ENCODE data around the gene CMTM6. TPM values are rescaled to one million over a fixed set of nuclear protein-coding genes. Genes with fewer than 3 reads are reported as not detected.
A peak's percentile ranks its signal among the peaks of the same experiment; 100 is the strongest.
"Not testable (repeated sequence)": the region's sequence is repeated elsewhere in the genome, so short reads cannot be mapped to it uniquely, and the experiment has no call there.

Gene CMTM6
- total RNA-seq, 1 experiment from 2014 or later = 27.2 TPM

DNA sequence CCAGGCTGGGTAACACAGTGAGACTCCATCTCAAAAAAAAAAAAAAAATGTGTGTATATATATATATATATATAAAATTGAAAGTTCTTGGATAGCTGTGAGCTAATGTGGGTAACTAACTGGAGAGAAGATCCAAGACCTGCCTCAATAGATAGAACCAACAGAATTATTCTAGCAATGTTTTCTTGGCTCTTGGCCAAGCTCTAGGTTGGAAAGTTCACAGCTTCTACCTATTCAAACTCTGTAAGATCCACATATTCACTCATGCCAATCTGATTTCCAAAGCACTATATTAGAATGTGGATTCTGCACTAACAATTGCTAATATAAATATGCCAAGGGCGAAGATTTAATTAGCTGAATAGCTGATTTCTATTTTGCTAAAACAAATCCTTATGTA lies 29.8 kb upstream of the CMTM6 start:
- Mint-ChIP-seq H3K9me3 (ENCODE audit: unreplicated experiment) (no peaks in the 10 kb centered on the region), H3K36me3 (ENCODE audit: insufficient read depth, unreplicated experiment) (peaks cover 37% of the 10 kb centered on the region), H3K4me1 (ENCODE audit: insufficient read depth, unreplicated experiment) (peaks cover 6% of the 10 kb centered on the region), H3K27me3 (ENCODE audit: insufficient read depth, unreplicated experiment) (no peaks in the 10 kb centered on the region), H3K4me3 (ENCODE audit: unreplicated experiment) (no peak overlapping the region), H3K27ac (ENCODE audit: low read depth, unreplicated experiment) (no peak overlapping the region)
- BruUV-seq (replicated peaks) = no TSS peak
- ChIA-PET POLR2A (interaction anchor here (0.7 kb wide), 1 partner anchor 770 kb away, joined by 3 read pairs; no protein-coding TSS in a partner anchor), CTCF (interaction anchor here (0.6 to 1.2 kb wide), 4 partner anchors 21 to 781 kb away, joined by 3 to 4 read pairs (median 4); no protein-coding TSS in a partner anchor)
- TF ChIP-seq, protein P1, sequence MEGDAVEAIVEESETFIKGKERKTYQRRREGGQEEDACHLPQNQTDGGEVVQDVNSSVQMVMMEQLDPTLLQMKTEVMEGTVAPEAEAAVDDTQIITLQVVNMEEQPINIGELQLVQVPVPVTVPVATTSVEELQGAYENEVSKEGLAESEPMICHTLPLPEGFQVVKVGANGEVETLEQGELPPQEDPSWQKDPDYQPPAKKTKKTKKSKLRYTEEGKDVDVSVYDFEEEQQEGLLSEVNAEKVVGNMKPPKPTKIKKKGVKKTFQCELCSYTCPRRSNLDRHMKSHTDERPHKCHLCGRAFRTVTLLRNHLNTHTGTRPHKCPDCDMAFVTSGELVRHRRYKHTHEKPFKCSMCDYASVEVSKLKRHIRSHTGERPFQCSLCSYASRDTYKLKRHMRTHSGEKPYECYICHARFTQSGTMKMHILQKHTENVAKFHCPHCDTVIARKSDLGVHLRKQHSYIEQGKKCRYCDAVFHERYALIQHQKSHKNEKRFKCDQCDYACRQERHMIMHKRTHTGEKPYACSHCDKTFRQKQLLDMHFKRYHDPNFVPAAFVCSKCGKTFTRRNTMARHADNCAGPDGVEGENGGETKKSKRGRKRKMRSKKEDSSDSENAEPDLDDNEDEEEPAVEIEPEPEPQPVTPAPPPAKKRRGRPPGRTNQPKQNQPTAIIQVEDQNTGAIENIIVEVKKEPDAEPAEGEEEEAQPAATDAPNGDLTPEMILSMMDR (IDR thresholded peaks at IDR 0.05; ENCODE audit: unreplicated experiment) = no peak
- DNase-seq (ENCODE audit: unreplicated experiment) = no peak
- intact Hi-C loops (cut with micrococcal nuclease) = no loop called here

DNA sequence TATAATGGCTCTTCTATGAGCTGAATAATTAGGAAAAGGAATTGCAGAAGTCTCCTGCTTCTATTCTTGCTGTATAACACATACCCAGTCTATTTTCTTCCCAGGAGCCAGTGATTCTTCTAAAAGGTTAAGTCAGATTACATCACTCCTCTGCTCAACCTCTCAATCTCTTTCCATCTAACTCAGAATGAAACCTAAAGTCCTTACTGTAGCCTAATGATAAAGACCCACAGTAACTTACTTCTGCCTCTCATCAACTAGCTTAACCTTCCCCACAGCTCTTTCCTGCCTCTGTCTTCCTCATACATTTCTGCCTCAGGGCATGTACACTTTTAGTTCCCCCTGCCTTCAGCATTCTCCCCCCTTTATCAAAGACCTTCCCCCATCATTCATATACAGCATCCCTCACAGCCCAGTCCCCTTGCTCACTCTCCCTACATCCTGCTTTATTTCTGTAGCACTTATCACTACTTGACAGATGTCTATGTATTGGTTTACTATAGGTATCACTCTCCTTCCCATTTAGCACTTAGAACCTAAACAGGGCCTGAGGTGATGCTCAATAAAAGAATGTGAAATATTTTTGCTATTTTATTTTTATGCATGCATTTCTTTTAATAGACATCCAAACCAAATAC lies 28.5 kb upstream of the CMTM6 start:
- no peaks in the 10 kb centered on the region for H3K27me3 Mint-ChIP-seq (ENCODE audit: insufficient read depth, unreplicated experiment)
- H3K4me1 Mint-ChIP-seq (ENCODE audit: insufficient read depth, unreplicated experiment) = peaks cover 6% of the 10 kb centered on the region
- peaks cover 38% of the 10 kb centered on the region for H3K36me3 Mint-ChIP-seq (ENCODE audit: insufficient read depth, unreplicated experiment)
- H3K27ac Mint-ChIP-seq (ENCODE audit: low read depth, unreplicated experiment) = peak overlapping the region; percentile 58
- intact Hi-C loops (cut with micrococcal nuclease) = no loop called here
- no peak for DNase-seq (ENCODE audit: unreplicated experiment)
- TF ChIP-seq, protein P1 (IDR thresholded peaks at IDR 0.05; ENCODE audit: unreplicated experiment) = no peak
- BruUV-seq (replicated peaks) = no TSS peak
- ChIA-PET POLR2A (no interaction called here), CTCF (interaction anchor here (1.5 kb wide), 1 partner anchor 8 kb away, joined by 3 read pairs; no protein-coding TSS in a partner anchor)
- H3K9me3 Mint-ChIP-seq (ENCODE audit: unreplicated experiment) = no peaks in the 10 kb centered on the region
- H3K4me3 Mint-ChIP-seq (ENCODE audit: unreplicated experiment) = no peak overlapping the region

DNA sequence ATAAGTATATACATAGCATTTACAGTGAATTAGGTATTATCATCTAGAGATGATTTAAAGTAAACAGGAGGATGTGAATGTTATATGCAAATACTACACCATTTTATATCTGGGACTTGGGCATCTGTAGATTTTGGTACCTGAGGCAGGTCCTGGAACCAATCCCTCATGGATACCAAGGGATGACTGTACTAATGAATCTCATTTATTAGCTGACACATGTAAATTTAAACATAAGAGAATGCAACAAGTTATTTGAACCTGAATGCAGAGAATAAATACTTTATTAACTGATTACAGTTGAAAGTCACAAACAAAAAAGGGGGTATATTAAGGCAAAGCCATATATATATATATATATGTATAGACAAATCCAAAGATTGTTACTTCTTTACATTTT lies 23.1 kb upstream of the CMTM6 start:
- TF ChIP-seq, protein P1 (IDR thresholded peaks at IDR 0.05; ENCODE audit: unreplicated experiment) = no peak
- no peak overlapping the region for H3K27ac Mint-ChIP-seq (ENCODE audit: low read depth, unreplicated experiment)
- H3K36me3 Mint-ChIP-seq (ENCODE audit: insufficient read depth, unreplicated experiment) = peaks cover 52% of the 10 kb centered on the region
- intact Hi-C loops (cut with micrococcal nuclease) = no loop called here
- CTCF ChIA-PET = interaction anchor here (5.2 kb wide), 1 partner anchor 15 kb away, joined by 19 read pairs; no protein-coding TSS in a partner anchor
- no peaks in the 10 kb centered on the region for H3K27me3 Mint-ChIP-seq (ENCODE audit: insufficient read depth, unreplicated experiment)
- no peak overlapping the region for H3K4me3 Mint-ChIP-seq (ENCODE audit: unreplicated experiment)
- no peaks in the 10 kb centered on the region for H3K9me3 Mint-ChIP-seq (ENCODE audit: unreplicated experiment)
- BruUV-seq (replicated peaks) = no TSS peak
- no peaks in the 10 kb centered on the region for H3K4me1 Mint-ChIP-seq (ENCODE audit: insufficient read depth, unreplicated experiment)
- POLR2A ChIA-PET = interaction anchor here (0.6 kb wide), 1 partner anchor 13 kb away, joined by 3 read pairs; no protein-coding TSS in a partner anchor
- no peak for DNase-seq (ENCODE audit: unreplicated experiment)

DNA sequence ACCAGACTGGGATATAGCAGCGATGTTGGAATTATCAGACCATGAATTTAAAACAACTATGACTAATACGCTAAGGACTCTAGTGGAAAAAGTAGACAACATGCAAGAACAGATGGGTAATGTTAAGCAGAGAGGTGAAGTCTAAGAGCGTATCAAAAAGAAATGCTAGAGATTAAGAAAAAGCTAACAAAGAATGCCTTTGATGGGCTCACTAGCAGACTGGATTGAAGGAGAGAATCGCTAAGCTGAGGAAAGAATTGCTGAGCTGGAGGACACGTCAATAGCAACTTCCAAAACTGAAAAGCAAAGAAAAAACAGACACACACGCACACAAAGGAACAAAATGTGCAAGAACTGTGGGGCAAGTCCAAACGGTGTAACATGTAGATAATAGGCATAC lies 20.0 kb upstream of the CMTM6 start:
- no peak overlapping the region for H3K4me3 Mint-ChIP-seq (ENCODE audit: unreplicated experiment)
- no peaks in the 10 kb centered on the region for H3K27me3 Mint-ChIP-seq (ENCODE audit: insufficient read depth, unreplicated experiment)
- H3K4me1 Mint-ChIP-seq (ENCODE audit: insufficient read depth, unreplicated experiment) = no peaks in the 10 kb centered on the region
- intact Hi-C loops (cut with micrococcal nuclease) = no loop called here
- no peak for DNase-seq (ENCODE audit: unreplicated experiment)
- ChIA-PET POLR2A (interaction anchor here (0.7 kb wide), 1 partner anchor 46 kb away, joined by 3 read pairs; no protein-coding TSS in a partner anchor), CTCF (interaction anchor here (0.7 to 5.2 kb wide), 2 partner anchors 12 to 139 kb away, joined by 3 to 19 read pairs; no protein-coding TSS in a partner anchor)
- H3K36me3 Mint-ChIP-seq (ENCODE audit: insufficient read depth, unreplicated experiment) = peaks cover 39% of the 10 kb centered on the region
- TF ChIP-seq, protein P1 (IDR thresholded peaks at IDR 0.05; ENCODE audit: unreplicated experiment) = no peak
- no TSS peak for BruUV-seq (replicated peaks)
- no peak overlapping the region for H3K27ac Mint-ChIP-seq (ENCODE audit: low read depth, unreplicated experiment)
- H3K9me3 Mint-ChIP-seq (ENCODE audit: unreplicated experiment) = no peaks in the 10 kb centered on the region

DNA sequence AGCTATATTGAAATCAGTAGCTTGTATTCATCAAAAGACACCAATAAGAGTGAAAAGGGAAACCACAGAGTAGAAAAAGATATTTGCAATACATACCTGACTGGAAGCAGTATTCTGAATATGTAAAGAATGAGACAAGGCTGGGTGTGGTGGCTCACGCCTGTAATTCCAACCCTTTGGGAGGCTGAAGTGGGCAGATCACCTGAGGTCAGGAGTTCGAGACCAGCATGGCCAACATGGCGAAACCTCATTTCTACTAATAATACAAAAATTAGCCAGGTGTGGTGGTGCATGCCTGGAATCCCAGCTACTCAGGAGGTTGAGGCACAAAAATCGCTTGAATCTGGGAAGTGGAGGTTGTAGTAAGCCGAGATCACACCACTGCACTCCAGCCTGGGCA lies 16.3 kb upstream of the CMTM6 start:
- CTCF ChIA-PET = interaction anchor here (0.7 to 1.9 kb wide), 2 partner anchors 9 to 130 kb away, joined by 4 to 9 read pairs; no protein-coding TSS in a partner anchor

DNA sequence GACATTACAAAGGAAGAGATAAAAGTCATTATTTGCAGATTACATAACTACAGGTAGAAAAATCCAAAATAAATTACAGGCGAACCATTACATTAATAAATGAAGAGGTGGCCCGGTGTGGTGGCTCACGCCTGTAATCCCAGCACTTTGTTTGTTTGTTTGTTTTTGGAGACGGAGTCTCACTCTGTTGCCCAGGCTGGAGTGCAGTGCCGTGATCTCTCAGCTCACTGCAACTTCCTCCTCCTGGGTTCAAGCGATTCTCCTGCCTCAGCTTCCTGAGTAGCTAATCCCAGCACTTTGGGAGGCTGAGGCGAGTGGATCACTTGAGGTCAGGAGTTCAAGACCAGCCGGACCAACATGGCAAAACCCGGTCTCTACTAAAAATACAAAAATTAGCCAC lies 14.1 kb upstream of the CMTM6 start:
- H3K27me3 Mint-ChIP-seq (ENCODE audit: insufficient read depth, unreplicated experiment); H3K4me1 Mint-ChIP-seq (ENCODE audit: insufficient read depth, unreplicated experiment); H3K9me3 Mint-ChIP-seq (ENCODE audit: unreplicated experiment); CTCF ChIA-PET; BruUV-seq (replicated peaks); H3K4me3 Mint-ChIP-seq (ENCODE audit: unreplicated experiment); DNase-seq (ENCODE audit: unreplicated experiment); intact Hi-C loops (cut with micrococcal nuclease); H3K27ac Mint-ChIP-seq (ENCODE audit: low read depth, unreplicated experiment); H3K36me3 Mint-ChIP-seq (ENCODE audit: insufficient read depth, unreplicated experiment): not testable (repeated sequence)
- POLR2A ChIA-PET = interaction anchor here (0.6 kb wide), 1 partner anchor 10 kb away, joined by 3 read pairs; no protein-coding TSS in a partner anchor

More for the DNA sequence above, 16.3 kb upstream of the CMTM6 start:
- POLR2A ChIA-PET = interaction anchor here (0.7 kb wide), 2 partner anchors 93 to 96 kb away, joined by 3 to 5 read pairs; no protein-coding TSS in a partner anchor
- DNase-seq (ENCODE audit: unreplicated experiment); intact Hi-C loops (cut with micrococcal nuclease); BruUV-seq (replicated peaks); H3K4me3 Mint-ChIP-seq (ENCODE audit: unreplicated experiment); H3K9me3 Mint-ChIP-seq (ENCODE audit: unreplicated experiment); H3K27me3 Mint-ChIP-seq (ENCODE audit: insufficient read depth, unreplicated experiment); H3K4me1 Mint-ChIP-seq (ENCODE audit: insufficient read depth, unreplicated experiment); H3K27ac Mint-ChIP-seq (ENCODE audit: low read depth, unreplicated experiment): not testable (repeated sequence)
- peaks cover 11% of the 10 kb centered on the region for H3K36me3 Mint-ChIP-seq (ENCODE audit: insufficient read depth, unreplicated experiment)

Measured in MCF 10A (cell line).